Karpas-422 (cell line): Measurements from ENCODE around the gene GOLGA8S. TPM values are rescaled to one million over a fixed set of nuclear protein-coding genes. Genes with fewer than 3 reads are reported as not detected.
"Not testable (repeated sequence)": the region's sequence is repeated elsewhere in the genome, so short reads cannot be mapped to it uniquely, and the experiment has no call there.

Source experiments
- DNase-seq: peaks from one replicate; pipeline ENCODE4 v3.0.0-alpha.2; 2015
- H2AFZ ChIP-seq: fragments of 200-600 bp; sonication (generic); 2 replicates; pipeline ENCODE4 v1.6.1; 2014; ENCODE audit warnings: antibody characterized with exemption, low read length, mixed read lengths
- H3K27ac ChIP-seq: fragments of 200-600 bp; sonication (generic); 2 replicates; pipeline ENCODE4 v1.5.1; 2014; ENCODE audit warnings: mild to moderate bottlenecking, low read length, moderate library complexity
- H3K27me3 ChIP-seq: fragments of 200-600 bp; sonication (generic); 2 replicates; pipeline ENCODE4 v1.6.1; 2014; ENCODE audit warnings: low read length, mixed read lengths
- H3K36me3 ChIP-seq: fragments of 200-600 bp; sonication (generic); 2 replicates; pipeline ENCODE4 v1.6.1; 2014; ENCODE audit warnings: low read length, mixed read lengths; ENCODE audit not compliant: insufficient read depth
- H3K4me1 ChIP-seq: fragments of 200-600 bp; sonication (generic); 2 replicates; pipeline ENCODE4 v1.6.1; 2014; ENCODE audit warnings: mild to moderate bottlenecking, low read length, mixed read lengths
- H3K4me2 ChIP-seq: fragments of 200-600 bp; sonication (generic); 2 replicates; pipeline ENCODE4 v1.6.1; 2014; ENCODE audit warnings: low read length, low read depth, mild to moderate bottlenecking; ENCODE audit not compliant: poor library complexity, severe bottlenecking
- H3K4me3 ChIP-seq: fragments of 200-600 bp; sonication (generic); 2 replicates; pipeline ENCODE4 v1.5.1; 2014; ENCODE audit warnings: mild to moderate bottlenecking, antibody characterized with exemption, low read length, mixed read lengths
- H3K79me2 ChIP-seq: fragments of 200-600 bp; sonication (generic); 2 replicates; pipeline ENCODE4 v1.6.1; 2014; ENCODE audit warnings: mild to moderate bottlenecking, low read length, mixed read lengths
- H3K9ac ChIP-seq: fragments of 200-600 bp; sonication (generic); 2 replicates; pipeline ENCODE4 v1.6.0; 2014; ENCODE audit warnings: low read length
- H3K9me2 ChIP-seq: fragments of 200-600 bp; sonication (generic), shearing (Covaris generic); replicated peaks from 2 replicates; pipeline ENCODE4 v1.6.0; 2014; ENCODE audit warnings: mild to moderate bottlenecking, low read length, moderate library complexity; ENCODE audit not compliant: insufficient read depth
- H3K9me3 ChIP-seq: fragments of 300-700, 200-600 bp; sonication (generic); 2 replicates; pipeline ENCODE4 v1.6.1; 2014; ENCODE audit warnings: low read length, mixed read lengths
- H4K20me1 ChIP-seq: fragments of 200-600 bp; sonication (generic); 2 replicates; pipeline ENCODE4 v1.6.1; 2014; ENCODE audit warnings: mild to moderate bottlenecking, antibody characterized with exemption, low read length, low read depth; ENCODE audit not compliant: insufficient read depth
- total RNA-seq: library from RNA; depleted of rRNA; stranded (reverse); fragments of >200 nt; shearing (Covaris generic); gene quantifications from 2 replicates; pipeline ENCODE4 v1.2.3, GENCODE V29; 2014; ENCODE audit warnings: low replicate concordance

Gene GOLGA8S
- total RNA-seq, 1 experiment from 2014 or later: not detected

- H3K4me1 ChIP-seq, H3K36me3 ChIP-seq, H2AFZ ChIP-seq, H3K79me2 ChIP-seq, DNase-seq, H3K4me2 ChIP-seq, H3K4me3 ChIP-seq, H3K9ac ChIP-seq, H3K9me3 ChIP-seq, H3K27ac ChIP-seq, H3K27me3 ChIP-seq, H4K20me1 ChIP-seq, H3K9me2 ChIP-seq: not testable (repeated sequence)
Measured at GRCh38 chr15:23371134-23371533, 16.6 kb downstream of the GOLGA8S start.

- H3K36me3 ChIP-seq, H3K27me3 ChIP-seq, H3K9ac ChIP-seq, H3K4me1 ChIP-seq, H3K4me2 ChIP-seq, H4K20me1 ChIP-seq, H3K9me2 ChIP-seq, DNase-seq, H3K79me2 ChIP-seq, H3K4me3 ChIP-seq, H3K27ac ChIP-seq, H2AFZ ChIP-seq, H3K9me3 ChIP-seq: not testable (repeated sequence)
Measured at GRCh38 chr15:23371868-23372267, 17.3 kb downstream of the GOLGA8S start.

- no peak overlapping the region for H2AFZ ChIP-seq
- no peaks in the 10 kb centered on the region for H3K9me3 ChIP-seq
- H3K36me3 ChIP-seq: no peaks in the 10 kb centered on the region
- no peaks in the 10 kb centered on the region for H3K27me3 ChIP-seq
- no peaks in the 10 kb centered on the region for H4K20me1 ChIP-seq
- DNase-seq: no peak
- H3K4me2 ChIP-seq: no peak overlapping the region
- no peak overlapping the region for H3K9ac ChIP-seq
- no peak overlapping the region for H3K27ac ChIP-seq
- no peaks in the 10 kb centered on the region for H3K79me2 ChIP-seq
- H3K9me2 ChIP-seq: no peaks in the 10 kb centered on the region
- no peaks in the 10 kb centered on the region for H3K4me1 ChIP-seq
- no peak overlapping the region for H3K4me3 ChIP-seq
Measured at GRCh38 chr15:23372284-23372683, 17.7 kb downstream of the GOLGA8S start.

GRCh38 chr15:23372891-23373600 lies 18.5 kb downstream of the GOLGA8S start:
- DNase-seq, H3K4me1 ChIP-seq, H3K9ac ChIP-seq, H2AFZ ChIP-seq, H3K27ac ChIP-seq, H3K79me2 ChIP-seq, H3K9me2 ChIP-seq, H3K4me3 ChIP-seq, H3K36me3 ChIP-seq, H4K20me1 ChIP-seq, H3K4me2 ChIP-seq, H3K27me3 ChIP-seq, H3K9me3 ChIP-seq: not testable (repeated sequence)

GRCh38 chr15:23374226-23374625 lies 19.7 kb downstream of the GOLGA8S start:
- H3K9me3 ChIP-seq, H2AFZ ChIP-seq, H4K20me1 ChIP-seq, H3K27ac ChIP-seq, H3K79me2 ChIP-seq, H3K4me2 ChIP-seq, H3K9me2 ChIP-seq, DNase-seq, H3K36me3 ChIP-seq, H3K4me1 ChIP-seq, H3K9ac ChIP-seq, H3K27me3 ChIP-seq, H3K4me3 ChIP-seq: not testable (repeated sequence)

GRCh38 chr15:23378946-23379345 lies 24.4 kb downstream of the GOLGA8S start:
- H3K79me2 ChIP-seq, H3K4me1 ChIP-seq: not testable (repeated sequence)

GRCh38 chr15:23380700-23381099 lies 26.2 kb downstream of the GOLGA8S start:
- not testable (repeated sequence) for H3K9me3 ChIP-seq, H3K79me2 ChIP-seq, H3K36me3 ChIP-seq, H3K4me1 ChIP-seq, DNase-seq, H3K4me2 ChIP-seq, H3K27me3 ChIP-seq, H4K20me1 ChIP-seq, H3K27ac ChIP-seq, H2AFZ ChIP-seq, H3K9me2 ChIP-seq, H3K9ac ChIP-seq, H3K4me3 ChIP-seq

More at GRCh38 chr15:23378946-23379345, 24.4 kb downstream of the GOLGA8S start:
- not testable (repeated sequence) for H3K36me3 ChIP-seq, H3K4me2 ChIP-seq, H4K20me1 ChIP-seq, H3K9ac ChIP-seq, H3K4me3 ChIP-seq, H3K27ac ChIP-seq, H3K9me2 ChIP-seq, DNase-seq, H2AFZ ChIP-seq, H3K27me3 ChIP-seq, H3K9me3 ChIP-seq

- not testable (repeated sequence) for H3K4me1 ChIP-seq, H3K9me2 ChIP-seq, H3K9ac ChIP-seq, H3K4me2 ChIP-seq, H3K79me2 ChIP-seq, H4K20me1 ChIP-seq, H3K27me3 ChIP-seq, H3K9me3 ChIP-seq, H2AFZ ChIP-seq, H3K36me3 ChIP-seq, H3K4me3 ChIP-seq, H3K27ac ChIP-seq, DNase-seq
Measured at GRCh38 chr15:23381192-23381591, 26.6 kb downstream of the GOLGA8S start.

- Histone ChIP-seq H3K9me3 (no peaks in the 10 kb centered on the region), H3K4me2 (no peak overlapping the region), H2AFZ (no peak overlapping the region), H3K79me2 (no peaks in the 10 kb centered on the region), H3K27me3 (no peaks in the 10 kb centered on the region), H3K36me3 (no peaks in the 10 kb centered on the region), H3K27ac (no peak overlapping the region), H3K9me2 (no peaks in the 10 kb centered on the region), H3K9ac (no peak overlapping the region), H3K4me3 (no peak overlapping the region), H4K20me1 (no peaks in the 10 kb centered on the region), H3K4me1 (no peaks in the 10 kb centered on the region)
- no peak for DNase-seq
Measured at GRCh38 chr15:23384371-23384770, 29.8 kb downstream of the GOLGA8S start.
